Panc1 (cell line): Measurements from ENCODE around the gene HELLS.

Experiments used
- POLR2AphosphoS5 ChIP-seq: IDR thresholded peaks from 2 replicates; pipeline ENCODE4 v1.6.1; 2012; ENCODE audit warnings: mild to moderate bottlenecking, low read depth, low read length, moderate library complexity
- TCF7L2 ChIP-seq: IDR thresholded peaks from 2 replicates; pipeline ENCODE4 v1.6.1; 2011; ENCODE audit warnings: mild to moderate bottlenecking, low read depth, low read length, inconsistent platforms
- TF ChIP-seq, protein P1 (sequence below): fragments of 450-650 bp; IDR thresholded peaks from 2 replicates; pipeline ENCODE4 v1.5.1; 2017; ENCODE audit warnings: mild to moderate bottlenecking
- TF ChIP-seq, protein P2 (sequence below), 2 experiments: IDR thresholded peaks; 2 replicates each; pipeline ENCODE4 v1.6.1; 2011 to 2012; ENCODE audit warnings: low read depth in 2 of 2, control low read depth in 1 of 2, low read length in 1 of 2, mild to moderate bottlenecking in 1 of 2, moderate library complexity in 1 of 2; ENCODE audit not compliant: insufficient read depth in 1 of 2

DNA sequence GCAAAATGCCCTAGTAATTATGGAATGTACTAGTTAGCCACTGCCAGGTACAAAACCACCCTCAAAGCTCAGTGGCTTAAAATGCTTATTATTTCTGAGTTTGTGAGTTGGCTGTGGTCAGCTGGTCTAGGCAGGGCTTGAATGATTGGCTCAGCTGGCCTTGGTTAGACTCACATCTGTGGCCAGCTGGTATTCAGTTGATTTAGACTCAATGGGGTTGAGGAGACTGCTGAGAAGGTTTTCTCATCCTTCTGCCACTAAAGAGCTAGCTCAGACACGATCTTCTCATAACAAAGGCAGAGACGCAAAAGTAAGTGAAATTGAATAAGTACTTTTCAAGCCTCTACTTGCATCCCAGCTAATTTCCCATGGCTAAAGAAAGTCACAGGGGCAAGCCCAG, 80.9 kb downstream of the HELLS start:
- TF ChIP-seq, protein P1, sequence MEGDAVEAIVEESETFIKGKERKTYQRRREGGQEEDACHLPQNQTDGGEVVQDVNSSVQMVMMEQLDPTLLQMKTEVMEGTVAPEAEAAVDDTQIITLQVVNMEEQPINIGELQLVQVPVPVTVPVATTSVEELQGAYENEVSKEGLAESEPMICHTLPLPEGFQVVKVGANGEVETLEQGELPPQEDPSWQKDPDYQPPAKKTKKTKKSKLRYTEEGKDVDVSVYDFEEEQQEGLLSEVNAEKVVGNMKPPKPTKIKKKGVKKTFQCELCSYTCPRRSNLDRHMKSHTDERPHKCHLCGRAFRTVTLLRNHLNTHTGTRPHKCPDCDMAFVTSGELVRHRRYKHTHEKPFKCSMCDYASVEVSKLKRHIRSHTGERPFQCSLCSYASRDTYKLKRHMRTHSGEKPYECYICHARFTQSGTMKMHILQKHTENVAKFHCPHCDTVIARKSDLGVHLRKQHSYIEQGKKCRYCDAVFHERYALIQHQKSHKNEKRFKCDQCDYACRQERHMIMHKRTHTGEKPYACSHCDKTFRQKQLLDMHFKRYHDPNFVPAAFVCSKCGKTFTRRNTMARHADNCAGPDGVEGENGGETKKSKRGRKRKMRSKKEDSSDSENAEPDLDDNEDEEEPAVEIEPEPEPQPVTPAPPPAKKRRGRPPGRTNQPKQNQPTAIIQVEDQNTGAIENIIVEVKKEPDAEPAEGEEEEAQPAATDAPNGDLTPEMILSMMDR = no peak
- TF ChIP-seq POLR2AphosphoS5 (no peak), TCF7L2 (no peak)
- TF ChIP-seq, protein P2, sequence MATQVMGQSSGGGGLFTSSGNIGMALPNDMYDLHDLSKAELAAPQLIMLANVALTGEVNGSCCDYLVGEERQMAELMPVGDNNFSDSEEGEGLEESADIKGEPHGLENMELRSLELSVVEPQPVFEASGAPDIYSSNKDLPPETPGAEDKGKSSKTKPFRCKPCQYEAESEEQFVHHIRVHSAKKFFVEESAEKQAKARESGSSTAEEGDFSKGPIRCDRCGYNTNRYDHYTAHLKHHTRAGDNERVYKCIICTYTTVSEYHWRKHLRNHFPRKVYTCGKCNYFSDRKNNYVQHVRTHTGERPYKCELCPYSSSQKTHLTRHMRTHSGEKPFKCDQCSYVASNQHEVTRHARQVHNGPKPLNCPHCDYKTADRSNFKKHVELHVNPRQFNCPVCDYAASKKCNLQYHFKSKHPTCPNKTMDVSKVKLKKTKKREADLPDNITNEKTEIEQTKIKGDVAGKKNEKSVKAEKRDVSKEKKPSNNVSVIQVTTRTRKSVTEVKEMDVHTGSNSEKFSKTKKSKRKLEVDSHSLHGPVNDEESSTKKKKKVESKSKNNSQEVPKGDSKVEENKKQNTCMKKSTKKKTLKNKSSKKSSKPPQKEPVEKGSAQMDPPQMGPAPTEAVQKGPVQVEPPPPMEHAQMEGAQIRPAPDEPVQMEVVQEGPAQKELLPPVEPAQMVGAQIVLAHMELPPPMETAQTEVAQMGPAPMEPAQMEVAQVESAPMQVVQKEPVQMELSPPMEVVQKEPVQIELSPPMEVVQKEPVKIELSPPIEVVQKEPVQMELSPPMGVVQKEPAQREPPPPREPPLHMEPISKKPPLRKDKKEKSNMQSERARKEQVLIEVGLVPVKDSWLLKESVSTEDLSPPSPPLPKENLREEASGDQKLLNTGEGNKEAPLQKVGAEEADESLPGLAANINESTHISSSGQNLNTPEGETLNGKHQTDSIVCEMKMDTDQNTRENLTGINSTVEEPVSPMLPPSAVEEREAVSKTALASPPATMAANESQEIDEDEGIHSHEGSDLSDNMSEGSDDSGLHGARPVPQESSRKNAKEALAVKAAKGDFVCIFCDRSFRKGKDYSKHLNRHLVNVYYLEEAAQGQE (IDR thresholded peaks at IDR 0.05; ENCODE audit: insufficient read depth in 1 of 2, low read depth in 2 of 2, low read length in 1 of 2) = no peak
